Thoracic aorta (tissue), 2 donors: ENCODE data around the gene CCDC197. TPM values are rescaled to one million over a fixed set of nuclear protein-coding genes. Genes with fewer than 3 reads are reported as not detected.
A peak's percentile ranks its signal among the peaks of the same experiment; 100 is the strongest.

Experiments
- ATAC-seq: fragments of 150-250 bp; one replicate; pipeline ENCODE4 v1.8.0; 2017; ENCODE audit warnings: low read depth; ENCODE audit not compliant: insufficient number of reproducible peaks, low FRiP score
- DNase-seq: peaks from one replicate; pipeline ENCODE4 v3.0.0-alpha.2; 2020; ENCODE audit warnings: low spot score
- H3K27ac ChIP-seq, 2 donors: fragments of 200-600 bp; sonication (generic); 1 replicate in 1 of 2; 2 replicates in 1 of 2; pipeline ENCODE4 v1.5.1; 2016; ENCODE audit warnings: mild to moderate bottlenecking in 2 of 2, moderate library complexity in 2 of 2
- H3K27me3 ChIP-seq: fragments of 200-600 bp; sonication (generic); replicated peaks from 2 replicates; pipeline ENCODE4 v1.6.0; 2016; ENCODE audit warnings: mild to moderate bottlenecking; ENCODE audit not compliant: insufficient read depth
- H3K36me3 ChIP-seq: fragments of 200-600 bp; sonication (generic); one replicate; pipeline ENCODE4 v1.5.1; 2016
- H3K4me1 ChIP-seq, 2 donors: fragments of 200-600 bp; sonication (generic); 1 replicate in 1 of 2; 2 replicates in 1 of 2; pipeline versions ENCODE4 v1.5.1 to v1.6.0; 2016; ENCODE audit warnings: low read depth in 2 of 2, mild to moderate bottlenecking in 1 of 2; ENCODE audit not compliant: control insufficient read depth in 1 of 2
- H3K4me3 ChIP-seq: fragments of 200-600 bp; sonication (generic); 2 replicates; pipeline ENCODE4 v1.5.1; 2016; ENCODE audit warnings: mild to moderate bottlenecking
- H3K9me3 ChIP-seq: fragments of 200-600 bp; sonication (generic); 2 replicates; pipeline ENCODE4 v1.5.1; 2016
- total RNA-seq, 2 donors: library from RNA; depleted of rRNA; stranded (reverse); fragments of >200 nt; gene quantifications; one replicate each; pipeline versions ENCODE4 v1.1.0 to v1.2.3, GENCODE V29; 2016
- TF ChIP-seq, protein P1 (sequence below): fragments of 200-600 bp; sonication (generic); IDR thresholded peaks from one replicate; pipeline ENCODE4 v1.5.1; 2019; ENCODE audit warnings: antibody characterized with exemption

The CCDC197 gene
- total RNA-seq, 2 donors from 2014 or later, result not detected

DNA sequence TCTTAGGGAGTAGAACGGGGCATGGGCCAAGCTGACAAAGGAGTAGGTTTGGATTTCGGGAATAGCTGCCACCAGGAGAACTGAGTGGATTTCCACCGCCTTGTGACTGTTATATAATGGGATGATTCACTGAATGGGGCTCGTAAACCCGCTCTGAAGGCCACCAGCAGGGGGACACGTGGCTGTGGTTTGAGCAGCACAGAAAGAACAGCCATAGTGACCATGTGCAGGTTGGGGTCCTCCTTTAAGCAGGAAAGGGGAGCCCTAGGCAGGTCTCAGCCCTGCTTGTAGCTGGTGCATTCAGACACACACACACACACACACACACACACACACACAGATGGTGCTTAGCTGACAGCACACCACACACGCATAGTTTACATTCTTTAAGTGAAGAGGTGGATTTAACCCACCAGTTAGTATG, 12.1 kb upstream of the CCDC197 start:
- H3K36me3 ChIP-seq, result no peaks in the 10 kb centered on the region
- ATAC-seq (peak; percentile 25), DNase-seq (no peak)
- peak overlapping the region; percentile 59 to 67 for H3K27ac ChIP-seq
- H3K9me3 ChIP-seq, result no peaks in the 10 kb centered on the region
- TF ChIP-seq, protein P1, sequence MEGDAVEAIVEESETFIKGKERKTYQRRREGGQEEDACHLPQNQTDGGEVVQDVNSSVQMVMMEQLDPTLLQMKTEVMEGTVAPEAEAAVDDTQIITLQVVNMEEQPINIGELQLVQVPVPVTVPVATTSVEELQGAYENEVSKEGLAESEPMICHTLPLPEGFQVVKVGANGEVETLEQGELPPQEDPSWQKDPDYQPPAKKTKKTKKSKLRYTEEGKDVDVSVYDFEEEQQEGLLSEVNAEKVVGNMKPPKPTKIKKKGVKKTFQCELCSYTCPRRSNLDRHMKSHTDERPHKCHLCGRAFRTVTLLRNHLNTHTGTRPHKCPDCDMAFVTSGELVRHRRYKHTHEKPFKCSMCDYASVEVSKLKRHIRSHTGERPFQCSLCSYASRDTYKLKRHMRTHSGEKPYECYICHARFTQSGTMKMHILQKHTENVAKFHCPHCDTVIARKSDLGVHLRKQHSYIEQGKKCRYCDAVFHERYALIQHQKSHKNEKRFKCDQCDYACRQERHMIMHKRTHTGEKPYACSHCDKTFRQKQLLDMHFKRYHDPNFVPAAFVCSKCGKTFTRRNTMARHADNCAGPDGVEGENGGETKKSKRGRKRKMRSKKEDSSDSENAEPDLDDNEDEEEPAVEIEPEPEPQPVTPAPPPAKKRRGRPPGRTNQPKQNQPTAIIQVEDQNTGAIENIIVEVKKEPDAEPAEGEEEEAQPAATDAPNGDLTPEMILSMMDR, result peak; percentile 64
- H3K27me3 ChIP-seq, result no peaks in the 10 kb centered on the region
- peaks cover 5 to 75% of the 10 kb centered on the region in 2 donors for H3K4me1 ChIP-seq
- no peak overlapping the region for H3K4me3 ChIP-seq

DNA sequence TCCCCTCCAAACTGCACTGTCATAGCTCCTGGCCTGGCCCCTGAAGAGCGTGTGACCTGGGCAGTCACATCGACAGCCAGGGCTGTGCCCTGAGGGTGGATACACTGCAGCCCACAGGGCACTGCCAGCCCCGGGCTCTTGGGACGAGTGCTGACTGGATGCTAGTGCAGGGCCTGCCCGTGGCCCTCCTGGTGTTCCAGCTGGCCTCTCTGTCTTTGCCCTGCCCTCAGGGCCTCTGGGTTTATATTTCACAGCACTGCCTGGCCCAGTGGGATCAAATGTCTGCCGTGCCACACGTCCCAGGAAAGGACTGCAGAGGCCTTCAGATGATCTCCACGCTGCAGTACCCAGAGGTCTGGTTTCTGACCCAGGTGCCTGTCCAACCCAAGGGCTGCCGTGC, 10.1 kb upstream of the CCDC197 start:
- H3K36me3 ChIP-seq, result no peaks in the 10 kb centered on the region
- DNase-seq (no peak), ATAC-seq (no peak)
- TF ChIP-seq, protein P1, result no peak
- H3K9me3 ChIP-seq, result no peaks in the 10 kb centered on the region
- H3K4me3 ChIP-seq, result no peak overlapping the region
- peaks cover 0 to 56% of the 10 kb centered on the region in 2 donors for H3K4me1 ChIP-seq
- H3K27me3 ChIP-seq, result no peaks in the 10 kb centered on the region
- H3K27ac ChIP-seq, result peak overlapping the region; percentile 66 to 80

- H3K4me1 ChIP-seq, result peaks cover 0 to 51% of the 10 kb centered on the region in 2 donors
- no peak for ATAC-seq
- TF ChIP-seq, protein P1, result no peak
Measured at GRCh38 chr14:93987376-93987775, 9.7 kb upstream of the CCDC197 start.

DNA sequence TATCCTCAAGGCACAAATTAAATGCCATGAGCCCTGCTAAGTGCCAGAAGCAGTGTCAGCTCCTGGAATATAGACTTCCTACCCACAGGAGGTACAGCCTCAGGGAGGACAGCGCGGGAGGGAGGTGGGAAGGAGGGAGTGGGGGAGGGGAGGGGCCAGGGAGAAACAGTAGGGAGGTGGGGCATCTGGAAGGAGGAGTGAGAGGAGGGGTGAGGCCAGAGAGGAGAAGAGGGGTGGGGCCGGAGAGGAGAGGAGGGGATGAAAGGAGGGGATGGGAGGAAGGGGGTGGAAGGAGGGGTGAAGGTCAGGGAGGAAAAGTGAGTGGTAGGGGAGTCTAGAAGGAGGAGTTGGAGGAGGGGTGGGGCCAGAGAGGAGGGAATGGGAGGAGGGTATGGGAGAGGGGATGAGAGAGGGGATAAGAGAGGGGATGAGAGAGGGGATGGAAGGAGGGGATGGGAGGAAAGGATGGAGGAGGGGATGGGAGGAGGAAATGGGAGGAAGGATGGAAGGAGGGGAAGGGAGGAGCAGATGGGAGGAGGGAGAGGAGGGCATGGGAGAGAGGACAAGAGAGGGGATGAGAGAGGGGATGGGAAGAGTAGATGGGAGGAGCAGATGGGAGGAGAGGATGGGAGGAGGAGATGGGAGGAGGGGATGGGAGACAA, 9.2 kb upstream of the CCDC197 start:
- H3K4me3 ChIP-seq, result peak overlapping the region; percentile 2
- TF ChIP-seq, protein P1, result no peak
- no peaks in the 10 kb centered on the region for H3K27me3 ChIP-seq
- ATAC-seq (no peak), DNase-seq (no peak)
- no peaks in the 10 kb centered on the region for H3K9me3 ChIP-seq
- peak overlapping the region; percentile 66 to 80 for H3K27ac ChIP-seq
- peaks cover 0 to 46% of the 10 kb centered on the region in 2 donors for H3K4me1 ChIP-seq
- H3K36me3 ChIP-seq, result no peaks in the 10 kb centered on the region

More at GRCh38 chr14:93987376-93987775, 9.7 kb upstream of the CCDC197 start:
- H3K9me3 ChIP-seq, result no peaks in the 10 kb centered on the region
- no peaks in the 10 kb centered on the region for H3K27me3 ChIP-seq
- H3K4me3 ChIP-seq, result peak overlapping the region; percentile 2
- peak overlapping the region; percentile 66 to 80 for H3K27ac ChIP-seq
- DNase-seq, result no peak
- no peaks in the 10 kb centered on the region for H3K36me3 ChIP-seq

DNA sequence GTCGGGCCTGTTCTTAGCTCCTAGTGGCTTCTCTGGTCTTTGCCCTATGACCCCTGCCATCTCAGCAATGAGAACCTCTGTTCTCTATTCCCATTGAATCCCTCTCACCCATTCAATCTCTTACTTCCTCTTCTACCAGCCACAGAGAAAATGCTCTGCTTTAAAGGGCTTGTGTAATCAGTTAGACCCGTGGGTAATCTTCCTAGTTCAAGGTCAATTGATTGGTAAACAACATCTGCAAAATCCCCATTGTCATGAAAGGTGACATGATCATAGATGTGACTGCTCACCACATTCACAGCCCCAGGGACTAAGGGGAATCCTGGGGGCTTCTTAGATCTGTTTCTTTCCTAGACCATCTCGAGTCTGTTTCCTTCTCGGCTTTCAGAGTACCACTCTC, 7.2 kb upstream of the CCDC197 start:
- DNase-seq (no peak), ATAC-seq (no peak)
- H3K27me3 ChIP-seq, result no peaks in the 10 kb centered on the region
- H3K4me1 ChIP-seq, result peaks cover 0 to 43% of the 10 kb centered on the region in 2 donors
- no peaks in the 10 kb centered on the region for H3K36me3 ChIP-seq
- no peak overlapping the region for H3K27ac ChIP-seq
- H3K4me3 ChIP-seq, result no peak overlapping the region
- TF ChIP-seq, protein P1, result no peak
- H3K9me3 ChIP-seq, result no peaks in the 10 kb centered on the region
